Measurements from ENCODE around the gene TRPM3. TPM values are rescaled to one million over a fixed set of nuclear protein-coding genes. Genes with fewer than 3 reads are reported as not detected.
"Not testable (repeated sequence)": the region's sequence is repeated elsewhere in the genome, so short reads cannot be mapped to it uniquely, and the experiment has no call there.

The TRPM3 gene
- total RNA-seq, 2 experiments from 2014 or later = not detected

- H3K9me3 Mint-ChIP-seq; H3K4me3 Mint-ChIP-seq; H3K27me3 Mint-ChIP-seq; POLR2A ChIA-PET; DNase-seq; ATAC-seq (ENCODE audit: low read depth); H3K36me3 Mint-ChIP-seq; H3K27ac Mint-ChIP-seq; H3K4me1 Mint-ChIP-seq: not testable (repeated sequence)
Measured at GRCh38 chr9:70966380-70966779, 155.0 kb downstream of the TRPM3 start.

- no peaks in the 10 kb centered on the region for H3K36me3 Mint-ChIP-seq
- peaks cover 5% of the 10 kb centered on the region for H3K27me3 Mint-ChIP-seq
- no peak for ATAC-seq (ENCODE audit: low read depth)
- H3K4me1 Mint-ChIP-seq = no peaks in the 10 kb centered on the region
- H3K9me3 Mint-ChIP-seq = no peaks in the 10 kb centered on the region
- POLR2A ChIA-PET = no interaction called here
- no peak overlapping the region for H3K27ac Mint-ChIP-seq
- no peak overlapping the region for H3K4me3 Mint-ChIP-seq
- DNase-seq = no peak
Measured at GRCh38 chr9:70964861-70965260, 156.6 kb downstream of the TRPM3 start.

- Mint-ChIP-seq H3K27ac (no peak overlapping the region), H3K4me3 (no peak overlapping the region), H3K4me1 (no peaks in the 10 kb centered on the region), H3K36me3 (no peaks in the 10 kb centered on the region), H3K9me3 (no peaks in the 10 kb centered on the region), H3K27me3 (peaks cover 5% of the 10 kb centered on the region)
- DNase-seq (no peak), ATAC-seq (ENCODE audit: low read depth) (no peak)
- POLR2A ChIA-PET = no interaction called here
Measured at GRCh38 chr9:70963554-70963953, 157.9 kb downstream of the TRPM3 start.

- Mint-ChIP-seq H3K27me3 (peaks cover 5% of the 10 kb centered on the region), H3K4me1 (no peaks in the 10 kb centered on the region), H3K4me3 (no peak overlapping the region), H3K9me3 (no peaks in the 10 kb centered on the region), H3K27ac (no peak overlapping the region), H3K36me3 (no peaks in the 10 kb centered on the region)
- ATAC-seq (ENCODE audit: low read depth) (no peak), DNase-seq (no peak)
- POLR2A ChIA-PET = no interaction called here
Measured at GRCh38 chr9:70962761-70963440, 158.5 kb downstream of the TRPM3 start.

- POLR2A ChIA-PET = no interaction called here
- no peak for DNase-seq
- H3K27ac Mint-ChIP-seq = no peak overlapping the region
- no peaks in the 10 kb centered on the region for H3K36me3 Mint-ChIP-seq
- no peaks in the 10 kb centered on the region for H3K4me1 Mint-ChIP-seq
- no peak for ATAC-seq (ENCODE audit: low read depth)
- no peak overlapping the region for H3K4me3 Mint-ChIP-seq
- no peaks in the 10 kb centered on the region for H3K9me3 Mint-ChIP-seq
- H3K27me3 Mint-ChIP-seq = peaks cover 2% of the 10 kb centered on the region
Measured at GRCh38 chr9:70959366-70959765, 162.1 kb downstream of the TRPM3 start.

- H3K27me3 Mint-ChIP-seq = peaks cover 1% of the 10 kb centered on the region
- H3K36me3 Mint-ChIP-seq = no peaks in the 10 kb centered on the region
- POLR2A ChIA-PET = no interaction called here
- DNase-seq (no peak), ATAC-seq (ENCODE audit: low read depth) (no peak)
- no peak overlapping the region for H3K27ac Mint-ChIP-seq
- no peaks in the 10 kb centered on the region for H3K9me3 Mint-ChIP-seq
- H3K4me1 Mint-ChIP-seq = no peaks in the 10 kb centered on the region
- H3K4me3 Mint-ChIP-seq = no peak overlapping the region
Measured at GRCh38 chr9:70954596-70955143, 166.8 kb downstream of the TRPM3 start.

- POLR2A ChIA-PET = no interaction called here
- no peak for ATAC-seq (ENCODE audit: low read depth)
- no peak for DNase-seq
- H3K9me3 Mint-ChIP-seq = no peaks in the 10 kb centered on the region
- H3K4me1 Mint-ChIP-seq = no peaks in the 10 kb centered on the region
- H3K36me3 Mint-ChIP-seq = no peaks in the 10 kb centered on the region
- no peak overlapping the region for H3K27ac Mint-ChIP-seq
- H3K27me3 Mint-ChIP-seq = peaks cover 1% of the 10 kb centered on the region
- no peak overlapping the region for H3K4me3 Mint-ChIP-seq
Measured at GRCh38 chr9:70954126-70954525, 167.3 kb downstream of the TRPM3 start.

GRCh38 chr9:70951749-70952727, 169.4 kb downstream of the TRPM3 start:
- Mint-ChIP-seq H3K27me3 (peaks cover 1% of the 10 kb centered on the region), H3K36me3 (no peaks in the 10 kb centered on the region), H3K4me3 (no peak overlapping the region), H3K9me3 (no peaks in the 10 kb centered on the region), H3K4me1 (no peaks in the 10 kb centered on the region), H3K27ac (no peak overlapping the region)
- ATAC-seq (ENCODE audit: low read depth) (no peak), DNase-seq (no peak)
- POLR2A ChIA-PET = no interaction called here

GRCh38 chr9:70950270-70950669, 171.2 kb downstream of the TRPM3 start:
- no peaks in the 10 kb centered on the region for H3K36me3 Mint-ChIP-seq
- H3K27me3 Mint-ChIP-seq = peaks cover 4% of the 10 kb centered on the region
- POLR2A ChIA-PET = no interaction called here

GRCh38 chr9:70949239-70949638, 172.2 kb downstream of the TRPM3 start:
- POLR2A ChIA-PET = no interaction called here
- no peaks in the 10 kb centered on the region for H3K36me3 Mint-ChIP-seq

More at GRCh38 chr9:70950270-70950669, 171.2 kb downstream of the TRPM3 start:
- no peak for DNase-seq
- ATAC-seq (ENCODE audit: low read depth) = no peak
- Mint-ChIP-seq H3K27ac (no peak overlapping the region), H3K4me3 (no peak overlapping the region), H3K4me1 (no peaks in the 10 kb centered on the region), H3K9me3 (no peaks in the 10 kb centered on the region)

GRCh38 chr9:70948744-70949143, 172.7 kb downstream of the TRPM3 start:
- H3K27me3 Mint-ChIP-seq = peaks cover 4% of the 10 kb centered on the region
- H3K9me3 Mint-ChIP-seq = no peaks in the 10 kb centered on the region
- H3K27ac Mint-ChIP-seq = no peak overlapping the region
- POLR2A ChIA-PET = no interaction called here
- H3K36me3 Mint-ChIP-seq = no peaks in the 10 kb centered on the region
- H3K4me3 Mint-ChIP-seq = no peak overlapping the region
- ATAC-seq (ENCODE audit: low read depth) (no peak), DNase-seq (no peak)
- no peaks in the 10 kb centered on the region for H3K4me1 Mint-ChIP-seq

More at GRCh38 chr9:70949239-70949638, 172.2 kb downstream of the TRPM3 start:
- H3K4me1 Mint-ChIP-seq = no peaks in the 10 kb centered on the region
- H3K27ac Mint-ChIP-seq = no peak overlapping the region
- H3K4me3 Mint-ChIP-seq = no peak overlapping the region
- H3K9me3 Mint-ChIP-seq = no peaks in the 10 kb centered on the region
- DNase-seq (no peak), ATAC-seq (ENCODE audit: low read depth) (no peak)
- H3K27me3 Mint-ChIP-seq = peaks cover 4% of the 10 kb centered on the region

- no peaks in the 10 kb centered on the region for H3K9me3 Mint-ChIP-seq
- POLR2A ChIA-PET = no interaction called here
Measured at GRCh38 chr9:70947511-70947910, 173.9 kb downstream of the TRPM3 start.

GRCh38 chr9:70947086-70947485, 174.3 kb downstream of the TRPM3 start:
- Mint-ChIP-seq H3K4me1 (no peaks in the 10 kb centered on the region), H3K9me3 (no peaks in the 10 kb centered on the region), H3K36me3 (no peaks in the 10 kb centered on the region), H3K27me3 (peaks cover 4% of the 10 kb centered on the region), H3K4me3 (no peak overlapping the region), H3K27ac (no peak overlapping the region)
- no peak for ATAC-seq (ENCODE audit: low read depth)
- no peak for DNase-seq
- POLR2A ChIA-PET = no interaction called here

More at GRCh38 chr9:70947511-70947910, 173.9 kb downstream of the TRPM3 start:
- peaks cover 4% of the 10 kb centered on the region for H3K27me3 Mint-ChIP-seq
- no peak overlapping the region for H3K4me3 Mint-ChIP-seq
- DNase-seq (no peak), ATAC-seq (ENCODE audit: low read depth) (no peak)
- H3K4me1 Mint-ChIP-seq = no peaks in the 10 kb centered on the region
- no peaks in the 10 kb centered on the region for H3K36me3 Mint-ChIP-seq
- no peak overlapping the region for H3K27ac Mint-ChIP-seq

GRCh38 chr9:70945301-70945700, 176.1 kb downstream of the TRPM3 start:
- no peak overlapping the region for H3K4me3 Mint-ChIP-seq
- POLR2A ChIA-PET = no interaction called here
- H3K9me3 Mint-ChIP-seq = no peaks in the 10 kb centered on the region
- peaks cover 2% of the 10 kb centered on the region for H3K27me3 Mint-ChIP-seq
- no peaks in the 10 kb centered on the region for H3K36me3 Mint-ChIP-seq
- no peaks in the 10 kb centered on the region for H3K4me1 Mint-ChIP-seq
- no peak for ATAC-seq (ENCODE audit: low read depth)
- no peak for DNase-seq
- H3K27ac Mint-ChIP-seq = no peak overlapping the region

All from activated naive CD8-positive, alpha-beta T cell treated with anti-CD3 and anti-CD28 coated beads, Interleukin-2, amount 10 ng/mL, durations not matched to agents 7 days and 5 days (primary cell).